Endometrium (tissue), 2 donors: ENCODE data around the gene FOXI3.
"Not testable (repeated sequence)": the region's sequence is repeated elsewhere in the genome, so short reads cannot be mapped to it uniquely, and the experiment has no call there.

Experiments used
- FAIRE-seq: peaks from 2 replicates; lab custom pipeline; 2012; peaks lifted over from hg19 to GRCh38; lab: Jason Lieb, UNC
- donor health status: control.
- donor health status: control.

The FOXI3 gene

DNA sequence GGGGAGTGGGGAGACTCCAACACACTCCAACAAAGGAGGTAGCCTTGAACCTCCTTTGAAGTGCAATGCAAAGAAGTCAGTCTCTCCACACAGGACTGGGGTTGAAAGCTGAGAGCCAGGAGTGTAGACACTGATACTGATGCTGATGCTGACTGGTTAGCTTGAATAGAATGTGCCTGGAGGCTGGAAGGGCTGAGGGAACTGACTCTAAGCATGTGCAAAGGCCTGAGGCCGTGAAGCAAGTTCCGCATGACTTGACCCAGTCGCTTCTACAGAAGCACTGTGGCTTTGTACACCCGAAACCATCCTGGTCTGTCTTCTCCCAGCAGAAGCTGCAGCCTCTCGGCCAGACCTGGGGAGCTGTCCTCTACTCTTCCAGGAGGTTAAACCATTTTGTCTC, 10.4 kb downstream of the FOXI3 start:
- FAIRE-seq: no peak

DNA sequence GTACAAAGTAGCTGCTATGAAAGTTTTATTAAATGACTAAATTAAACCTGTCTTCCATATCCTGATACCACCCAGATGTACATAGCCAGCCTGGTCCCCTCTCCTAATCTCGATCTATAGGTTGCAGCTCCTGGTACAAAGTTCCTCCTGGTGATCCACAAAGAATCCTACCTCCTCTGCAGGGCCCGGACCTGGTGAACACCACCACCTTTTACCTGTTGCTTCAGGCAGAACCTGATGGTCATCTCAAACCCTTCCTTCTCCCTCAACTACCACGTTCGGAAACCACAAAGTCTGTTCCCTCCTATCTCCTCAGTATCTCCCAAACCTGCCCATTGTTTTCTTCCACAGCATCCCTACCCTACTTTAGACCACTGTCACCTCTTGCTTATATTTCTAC, 15.5 kb downstream of the FOXI3 start:
- FAIRE-seq: no peak

DNA sequence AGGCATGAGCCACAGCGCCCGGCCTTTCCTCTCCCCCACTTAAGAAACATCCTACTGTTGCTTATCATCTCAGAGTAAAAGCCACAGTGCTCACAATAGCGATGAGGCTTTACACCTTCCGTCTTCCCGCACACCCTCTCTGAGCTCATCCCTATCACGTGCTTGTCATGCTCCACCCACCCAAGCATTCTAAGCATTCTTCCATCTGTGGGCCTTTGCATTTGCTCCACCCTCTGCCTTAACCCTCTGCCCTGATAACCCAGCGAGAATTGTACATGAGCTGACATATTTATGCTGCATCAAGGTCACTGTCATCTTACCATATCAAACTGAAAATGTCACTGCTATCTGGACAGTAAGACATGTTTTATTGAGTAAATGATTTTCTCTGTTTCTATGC, 22.6 kb downstream of the FOXI3 start:
- no peak for FAIRE-seq

DNA sequence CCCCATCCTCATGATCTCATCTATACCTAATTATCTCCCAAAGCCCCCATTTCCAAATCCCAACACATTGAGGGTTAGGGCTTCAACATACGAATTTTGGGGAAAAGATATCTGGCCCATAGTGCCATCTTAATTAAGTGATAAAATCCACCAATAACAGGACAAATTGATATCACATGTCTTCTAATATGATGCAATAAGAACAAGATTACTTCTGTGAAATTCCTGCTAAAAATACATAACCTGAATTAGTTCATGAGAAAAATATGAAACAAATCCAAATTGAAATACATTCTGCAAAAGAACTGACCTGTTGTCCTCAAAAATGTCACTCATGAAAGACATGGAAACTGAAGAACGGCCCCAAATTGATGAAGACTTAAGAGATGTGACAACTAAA, 28.8 kb downstream of the FOXI3 start:
- FAIRE-seq: no peak

DNA sequence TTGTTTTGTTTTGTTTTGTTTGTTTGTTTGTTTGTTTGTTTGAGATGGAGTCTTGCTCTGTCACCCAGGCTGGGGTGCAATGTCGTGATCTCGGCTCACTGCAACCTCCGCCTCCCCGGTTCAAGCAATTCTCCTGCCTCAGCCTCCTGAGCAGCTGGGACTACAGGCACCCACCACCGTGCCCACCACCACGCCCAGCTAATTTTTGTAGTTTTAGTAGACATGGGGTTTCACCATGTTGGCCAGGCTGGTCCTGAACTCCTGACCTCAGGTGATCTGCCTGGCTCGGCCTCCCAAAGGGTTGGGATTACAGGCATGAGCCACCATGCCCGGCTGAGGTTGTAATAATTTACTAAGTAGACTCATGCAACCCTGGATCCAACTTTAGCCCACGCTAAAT, 33.4 kb downstream of the FOXI3 start:
- FAIRE-seq: not testable (repeated sequence)

DNA sequence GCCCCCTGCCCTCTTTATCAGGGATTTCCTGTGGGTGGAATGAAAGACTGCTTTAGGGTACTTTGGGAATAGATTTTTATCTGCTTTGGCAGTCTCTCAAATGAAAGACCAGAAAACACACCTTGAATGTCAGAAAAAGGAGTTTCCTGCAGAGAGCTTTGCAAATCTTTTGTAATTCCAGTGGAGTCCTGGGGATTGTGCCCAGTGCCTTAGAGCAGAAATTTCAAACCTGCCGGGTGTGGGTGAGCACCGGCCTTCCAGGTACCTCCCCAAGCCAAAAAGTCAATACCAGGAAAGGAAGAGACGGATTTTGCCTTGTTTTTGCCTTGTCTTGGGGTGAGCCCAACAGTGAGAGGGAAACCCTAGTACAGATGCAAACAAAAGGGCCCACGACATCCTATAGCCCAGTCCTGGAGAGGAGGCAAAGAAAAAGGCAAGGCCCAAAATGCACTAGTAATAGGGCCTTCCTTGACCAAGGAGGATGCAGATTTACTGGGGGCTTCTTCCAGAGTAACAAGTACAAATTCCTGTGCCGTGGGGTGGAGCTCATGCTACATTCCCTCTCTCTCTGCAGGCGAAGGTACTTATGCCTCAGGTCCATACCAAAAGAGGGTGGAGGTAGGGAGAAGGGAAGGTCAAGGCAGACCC, 36.4 kb downstream of the FOXI3 start:
- no peak for FAIRE-seq

DNA sequence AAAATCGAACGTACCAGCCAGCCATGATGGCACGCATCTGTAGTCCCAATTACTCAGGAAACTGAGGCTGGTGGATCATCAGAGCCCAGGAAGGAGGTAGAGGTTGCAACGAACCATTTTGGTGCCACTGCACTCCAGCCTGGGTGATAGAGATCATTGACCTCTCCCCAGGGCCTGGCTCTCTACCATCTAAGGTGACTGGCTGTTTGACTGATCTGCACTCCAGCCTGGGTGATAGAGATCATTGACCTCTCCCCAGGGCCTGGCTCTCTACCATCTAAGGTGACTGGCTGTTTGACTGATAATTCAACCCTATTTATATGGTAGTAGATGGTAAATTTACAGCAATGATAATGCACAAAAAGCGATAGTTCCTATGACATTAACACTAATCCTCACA, 43.6 kb downstream of the FOXI3 start:
- not testable (repeated sequence) for FAIRE-seq

DNA sequence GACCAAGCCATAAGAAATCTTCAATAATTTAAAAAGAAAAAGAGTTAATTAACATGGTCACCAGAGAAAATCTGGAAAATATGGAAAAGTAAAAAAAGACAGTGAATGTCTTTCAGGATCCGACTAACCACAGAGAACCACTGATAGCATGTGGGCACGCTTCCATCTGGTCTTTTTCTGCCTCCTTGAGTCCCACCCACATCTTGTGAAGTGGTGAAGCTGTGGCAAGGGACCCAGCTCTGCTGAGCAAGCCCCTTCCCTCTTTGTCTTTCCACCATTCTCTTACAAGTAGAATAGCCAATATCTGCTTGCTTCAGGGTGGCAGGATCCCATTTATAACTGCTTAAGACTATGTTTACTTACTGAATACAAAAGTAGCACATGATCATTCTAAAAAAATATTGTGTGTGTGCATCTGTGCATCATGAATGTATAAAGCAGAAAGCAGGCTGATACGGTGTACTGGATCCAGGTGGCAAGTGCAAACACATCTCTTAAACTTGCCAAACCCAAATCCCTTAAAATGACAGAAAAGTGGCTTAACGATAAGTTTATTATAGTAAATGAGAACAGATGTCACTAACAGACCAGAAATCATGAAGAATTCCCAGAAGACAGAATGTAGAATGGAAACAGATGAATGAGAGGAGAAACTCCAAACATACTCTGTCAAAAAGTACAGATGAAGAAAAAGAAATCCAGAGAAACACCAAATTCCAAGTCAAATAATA, 52.3 kb downstream of the FOXI3 start:
- FAIRE-seq: no peak

DNA sequence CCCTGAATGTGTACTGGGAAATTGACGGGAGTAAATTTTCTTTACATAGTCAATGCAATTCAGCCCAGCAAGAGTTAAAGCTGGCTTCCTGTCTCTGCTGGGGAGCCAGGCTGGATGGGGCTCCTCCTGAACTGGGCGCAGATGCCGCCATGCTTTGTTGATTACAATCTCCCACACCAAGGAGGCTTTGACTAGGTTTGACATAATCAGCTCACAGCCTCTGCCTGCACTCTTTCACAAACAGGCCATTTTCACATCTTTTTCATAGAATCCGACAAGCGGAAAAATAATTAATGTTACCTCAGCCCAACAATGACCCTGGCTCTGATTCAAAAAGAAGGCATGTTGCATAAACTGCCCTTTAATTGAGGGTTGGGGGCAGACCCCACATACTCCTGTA, 54.3 kb downstream of the FOXI3 start:
- FAIRE-seq: no peak
